Neural cell (in vitro differentiated cells): Measurements from ENCODE around the gene NKD1. TPM values are rescaled to one million over a fixed set of nuclear protein-coding genes. Genes with fewer than 3 reads are reported as not detected.

Experiments used
- H2AFZ ChIP-seq: fragments of 200-600, 300-800 bp; sonication (generic), shearing (Covaris generic); 2 replicates; pipeline ENCODE4 v1.6.0; 2014; ENCODE audit warnings: low read depth, mild to moderate bottlenecking, antibody characterized with exemption, low read length, moderate library complexity
- H3F3A ChIP-seq: fragments of 200-600 bp; shearing (Covaris generic); 2 replicates; pipeline ENCODE4 v1.6.1; 2016; ENCODE audit warnings: mild to moderate bottlenecking, moderate library complexity, mixed read lengths, antibody characterized with exemption, low read length; ENCODE audit not compliant: insufficient read depth, poor library complexity, severe bottlenecking
- H3K27ac ChIP-seq: fragments of 200-600, 300-800 bp; sonication (generic), shearing (Covaris generic); 2 replicates; pipeline ENCODE4 v1.5.1; 2014; ENCODE audit warnings: mild to moderate bottlenecking, low read length, moderate library complexity
- H3K27me3 ChIP-seq: fragments of 300-800, 200-600 bp; sonication (generic), shearing (Covaris generic); 2 replicates; pipeline ENCODE4 v1.6.0; 2014; ENCODE audit warnings: mild to moderate bottlenecking, low read depth, low read length, moderate library complexity; ENCODE audit not compliant: insufficient read depth
- H3K36me3 ChIP-seq: fragments of 300-800, 200-600 bp; sonication (generic), shearing (Covaris generic); 2 replicates; pipeline ENCODE4 v1.5.1; 2014; ENCODE audit warnings: mild to moderate bottlenecking, antibody characterized with exemption, low read length, moderate library complexity; ENCODE audit not compliant: insufficient read depth
- H3K4me2 ChIP-seq: fragments of 300-800, 200-600 bp; sonication (generic), shearing (Covaris generic); 2 replicates; pipeline ENCODE4 v1.6.0; 2014; ENCODE audit warnings: mild to moderate bottlenecking, low read length
- H3K4me3 ChIP-seq: fragments of 300-800, 200-600 bp; sonication (generic), shearing (Covaris generic); 2 replicates; pipeline ENCODE4 v1.5.1; 2014; ENCODE audit warnings: mild to moderate bottlenecking, low read length, moderate library complexity
- H3K79me2 ChIP-seq: fragments of 200-600 bp; shearing (Covaris generic); replicated peaks from 2 replicates; pipeline ENCODE4 v1.6.0; 2014; ENCODE audit warnings: mild to moderate bottlenecking, low read length, moderate library complexity; ENCODE audit not compliant: insufficient read depth
- H3K9ac ChIP-seq: fragments of 300-800, 200-600 bp; sonication (generic), shearing (Covaris generic); 2 replicates; pipeline ENCODE4 v1.6.1; 2016; ENCODE audit warnings: mild to moderate bottlenecking, low read length, mixed read lengths
- H3K9me2 ChIP-seq: fragments of 200-600 bp; shearing (Covaris generic); 2 replicates; pipeline ENCODE4 v1.6.1; 2016; ENCODE audit warnings: mild to moderate bottlenecking, low read length, mixed read lengths; ENCODE audit not compliant: insufficient read depth
- H3K9me3 ChIP-seq: fragments of 200-600, 300-800 bp; sonication (generic), shearing (Covaris generic); 2 replicates; pipeline ENCODE4 v1.6.1; 2016; ENCODE audit warnings: mild to moderate bottlenecking, mixed run types, low read length, moderate library complexity, mixed read lengths
- H4K20me1 ChIP-seq: fragments of 200-600 bp; shearing (Covaris generic); 2 replicates; pipeline ENCODE4 v1.6.1; 2016; ENCODE audit warnings: mild to moderate bottlenecking, mixed run types; ENCODE audit not compliant: insufficient read depth
- CTCF ChIP-seq: fragments of 450-650 bp; IDR thresholded peaks from 2 replicates; pipeline ENCODE4 v1.5.1; 2014; ENCODE audit warnings: antibody characterized with exemption, mild to moderate bottlenecking, moderate library complexity; ENCODE audit not compliant: poor library complexity, severe bottlenecking
- EP300 ChIP-seq: fragments of 450-650 bp; conservative IDR thresholded peaks from 2 replicates; pipeline ENCODE4 v1.6.1; 2014; ENCODE audit warnings: antibody characterized with exemption, mild to moderate bottlenecking, moderate library complexity; ENCODE audit not compliant: poor library complexity, severe bottlenecking
- EZH2 ChIP-seq: fragments of 200-600, 300-800 bp; shearing (Covaris generic), sonication (generic); IDR thresholded peaks from 2 replicates; pipeline ENCODE4 v1.6.1; 2014; ENCODE audit warnings: antibody characterized with exemption, low read length, borderline replicate concordance, mild to moderate bottlenecking; ENCODE audit not compliant: insufficient read depth, poor library complexity, severe bottlenecking
- MXI1 ChIP-seq: fragments of 450-650 bp; conservative IDR thresholded peaks from 2 replicates; pipeline ENCODE4 v1.6.1; 2014; ENCODE audit warnings: antibody characterized with exemption, mild to moderate bottlenecking; ENCODE audit not compliant: poor library complexity, severe bottlenecking
- POLR2AphosphoS5 ChIP-seq: IDR thresholded peaks from 2 replicates; pipeline ENCODE4 v1.6.1; 2012
- RAD21 ChIP-seq: fragments of 450-650 bp; conservative IDR thresholded peaks from 2 replicates; pipeline ENCODE4 v1.6.1; 2014; ENCODE audit warnings: antibody characterized with exemption, mild to moderate bottlenecking, moderate library complexity
- REST ChIP-seq: IDR thresholded peaks from 2 replicates; pipeline ENCODE4 v1.6.1; 2012; ENCODE audit warnings: borderline replicate concordance
- SMC3 ChIP-seq: fragments of 450-650 bp; conservative IDR thresholded peaks from 2 replicates; pipeline ENCODE4 v1.6.1; 2014; ENCODE audit warnings: antibody characterized with exemption, mild to moderate bottlenecking, moderate library complexity; ENCODE audit not compliant: poor library complexity
- TAF1 ChIP-seq: IDR thresholded peaks from 2 replicates; pipeline ENCODE4 v1.6.1; 2012; ENCODE audit warnings: low read depth
- polyA plus RNA-seq: library from polyadenylated mRNA; depleted of rRNA; stranded (reverse); fragments of >200 nt; gene quantifications from 2 replicates; pipeline ENCODE4 v1.2.3, GENCODE V29; 2014

Gene NKD1
- polyA plus RNA-seq, 1 donor from 2014 or later, result 1.1 TPM

- no peaks in the 10 kb centered on the region for H3F3A ChIP-seq
- no peak overlapping the region for H3K4me3 ChIP-seq
- no peaks in the 10 kb centered on the region for H3K9me3 ChIP-seq
- no peaks in the 10 kb centered on the region for H3K9me2 ChIP-seq
- H3K4me2 ChIP-seq, result no peak overlapping the region
- H4K20me1 ChIP-seq, result no peaks in the 10 kb centered on the region
- no peaks in the 10 kb centered on the region for H3K36me3 ChIP-seq
- no peaks in the 10 kb centered on the region for H3K27me3 ChIP-seq
- no peak overlapping the region for H3K9ac ChIP-seq
- H2AFZ ChIP-seq, result no peak overlapping the region
- H3K27ac ChIP-seq, result no peak overlapping the region
- TF ChIP-seq REST, result no peak
- TF ChIP-seq MXI1, result no peak
- no peak for TF ChIP-seq TAF1
- TF ChIP-seq EP300, result no peak
- no peak for TF ChIP-seq RAD21
- no peak for TF ChIP-seq POLR2AphosphoS5
- no peak for TF ChIP-seq EZH2
- no peak for TF ChIP-seq CTCF
- TF ChIP-seq SMC3, result no peak
- no peaks in the 10 kb centered on the region for H3K79me2 ChIP-seq
Measured at GRCh38 chr16:50588276-50588675, 40.1 kb downstream of the NKD1 start.

DNA sequence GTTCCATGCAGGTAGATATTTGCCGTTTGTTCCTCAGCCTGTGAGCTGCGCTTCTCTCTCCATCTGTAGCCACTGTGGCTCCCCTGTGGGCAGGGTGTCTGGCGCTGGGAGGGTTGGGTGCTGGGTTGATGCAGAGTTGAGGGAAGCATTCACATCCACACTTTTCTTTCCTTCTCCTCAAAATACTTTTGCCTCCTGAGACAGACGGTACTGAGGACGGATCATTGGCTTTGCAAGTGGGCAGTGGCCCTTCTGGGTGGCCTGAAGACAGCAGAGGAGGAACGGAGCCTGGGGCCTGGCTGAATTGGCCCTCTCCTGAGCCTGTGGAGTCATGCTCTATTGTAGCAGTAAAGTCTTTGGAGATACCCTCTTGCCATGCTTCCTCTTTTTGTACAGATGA lies 43.0 kb downstream of the NKD1 start:
- no peak overlapping the region for H3K9ac ChIP-seq
- H3K4me3 ChIP-seq, result no peak overlapping the region
- TF ChIP-seq EP300 (no peak), EZH2 (no peak), POLR2AphosphoS5 (no peak), TAF1 (no peak)
- no peak overlapping the region for H3K4me2 ChIP-seq
- no peaks in the 10 kb centered on the region for H4K20me1 ChIP-seq
- H3K36me3 ChIP-seq, result no peaks in the 10 kb centered on the region
- H3K27ac ChIP-seq, result no peak overlapping the region
- no peaks in the 10 kb centered on the region for H3F3A ChIP-seq
- H2AFZ ChIP-seq, result no peak overlapping the region
- no peaks in the 10 kb centered on the region for H3K79me2 ChIP-seq
- H3K9me3 ChIP-seq, result no peaks in the 10 kb centered on the region
- H3K9me2 ChIP-seq, result no peaks in the 10 kb centered on the region
- H3K27me3 ChIP-seq, result no peaks in the 10 kb centered on the region
